Fibroblast of the aortic adventitia (primary cell): ENCODE measurements around the gene GTF3C6. TPM values are rescaled to one million over a fixed set of nuclear protein-coding genes. Genes with fewer than 3 reads are reported as not detected.

Experiments
- DNase-seq: peaks from one replicate; pipeline ENCODE4 v3.0.0-alpha.2; 2010; ENCODE audit warnings: low read depth
- H3K4me3 ChIP-seq: 2 replicates; pipeline ENCODE4 v1.5.1; 2011; ENCODE audit warnings: low read depth, mild to moderate bottlenecking, control low read depth, low read length, moderate library complexity
- total RNA-seq: library from RNA; depleted of rRNA; stranded (reverse); fragments of >200 nt; gene quantifications from 2 replicates; pipeline ENCODE4 v1.2.3, GENCODE V29; 2012; ENCODE audit warnings: low replicate concordance
- TF ChIP-seq, protein P1 (sequence below): IDR thresholded peaks from 2 replicates; pipeline ENCODE4 v1.5.1; 2011; ENCODE audit warnings: mild to moderate bottlenecking, low read length, control low read depth, inconsistent platforms; ENCODE audit not compliant: insufficient read depth

Gene GTF3C6
- total RNA-seq, 1 donor: 77.0 TPM

DNA sequence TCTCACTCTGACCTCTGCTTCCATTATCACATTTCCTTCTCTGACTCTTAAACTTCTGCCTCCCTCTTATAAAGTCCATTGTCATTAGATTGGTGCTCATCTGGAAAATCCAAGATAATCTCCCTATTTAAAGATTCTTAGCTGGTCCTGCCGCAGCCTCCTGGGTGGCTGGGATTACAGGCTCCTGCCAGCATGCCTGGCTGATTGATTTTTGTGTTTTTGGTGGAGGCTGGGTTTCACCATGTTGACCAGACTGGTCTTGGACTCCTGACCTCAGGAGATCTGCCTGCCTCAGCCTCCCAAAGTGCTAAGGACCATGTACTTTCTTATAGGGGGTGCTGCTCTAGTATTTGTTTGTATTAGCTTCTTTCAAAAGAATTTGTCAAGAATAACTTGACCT, 18.1 kb downstream of the GTF3C6 start:
- H3K4me3 ChIP-seq: no peak overlapping the region
- TF ChIP-seq, protein P1, sequence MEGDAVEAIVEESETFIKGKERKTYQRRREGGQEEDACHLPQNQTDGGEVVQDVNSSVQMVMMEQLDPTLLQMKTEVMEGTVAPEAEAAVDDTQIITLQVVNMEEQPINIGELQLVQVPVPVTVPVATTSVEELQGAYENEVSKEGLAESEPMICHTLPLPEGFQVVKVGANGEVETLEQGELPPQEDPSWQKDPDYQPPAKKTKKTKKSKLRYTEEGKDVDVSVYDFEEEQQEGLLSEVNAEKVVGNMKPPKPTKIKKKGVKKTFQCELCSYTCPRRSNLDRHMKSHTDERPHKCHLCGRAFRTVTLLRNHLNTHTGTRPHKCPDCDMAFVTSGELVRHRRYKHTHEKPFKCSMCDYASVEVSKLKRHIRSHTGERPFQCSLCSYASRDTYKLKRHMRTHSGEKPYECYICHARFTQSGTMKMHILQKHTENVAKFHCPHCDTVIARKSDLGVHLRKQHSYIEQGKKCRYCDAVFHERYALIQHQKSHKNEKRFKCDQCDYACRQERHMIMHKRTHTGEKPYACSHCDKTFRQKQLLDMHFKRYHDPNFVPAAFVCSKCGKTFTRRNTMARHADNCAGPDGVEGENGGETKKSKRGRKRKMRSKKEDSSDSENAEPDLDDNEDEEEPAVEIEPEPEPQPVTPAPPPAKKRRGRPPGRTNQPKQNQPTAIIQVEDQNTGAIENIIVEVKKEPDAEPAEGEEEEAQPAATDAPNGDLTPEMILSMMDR: no peak
- no peak for DNase-seq

DNA sequence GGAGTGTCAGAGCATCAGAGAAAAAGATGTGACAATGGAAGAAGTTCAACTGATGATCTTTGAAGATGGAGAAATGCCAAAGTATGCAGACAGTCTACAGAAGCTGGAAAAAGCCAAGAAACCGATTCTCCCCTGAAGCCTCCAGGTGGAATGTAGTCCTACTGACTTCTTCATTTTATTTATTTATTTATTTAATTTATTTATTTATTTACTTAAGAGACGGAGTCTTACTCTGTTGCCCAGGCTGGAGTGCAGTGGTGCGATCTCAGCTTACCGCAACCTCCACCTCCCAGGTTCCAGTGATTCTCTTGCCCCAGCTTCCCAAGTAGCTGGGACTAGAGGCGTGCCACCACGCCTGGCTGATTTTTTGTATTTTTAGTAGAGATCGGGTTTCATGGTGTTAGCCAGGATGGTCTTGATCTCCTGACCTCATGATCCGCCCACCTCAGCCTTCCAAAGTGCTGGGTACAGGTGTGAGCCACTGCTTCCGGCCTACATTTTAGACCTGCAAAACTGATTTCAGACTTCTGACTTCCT, 21.1 kb downstream of the GTF3C6 start:
- no peak overlapping the region for H3K4me3 ChIP-seq
- TF ChIP-seq, protein P1: no peak
- DNase-seq: no peak

DNA sequence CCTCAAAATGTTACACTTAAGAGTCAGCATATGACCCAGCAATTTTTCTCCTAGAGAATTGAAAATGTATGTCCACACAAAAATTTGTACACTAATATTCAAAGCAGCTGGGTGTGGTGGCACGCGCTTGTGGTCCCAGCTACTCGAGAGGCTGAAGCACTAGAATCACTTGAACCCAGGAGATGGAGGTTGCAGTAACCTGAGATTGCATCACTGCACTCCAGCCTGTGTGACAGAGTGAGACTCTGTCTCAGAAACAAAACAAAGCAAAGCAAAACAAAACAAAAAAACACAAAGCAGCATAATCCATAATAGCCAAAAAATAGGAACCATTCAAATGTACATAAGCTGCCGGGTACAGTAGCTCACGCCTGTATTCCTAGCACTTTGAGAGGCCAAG, 21.7 kb downstream of the GTF3C6 start:
- TF ChIP-seq, protein P1: no peak
- H3K4me3 ChIP-seq: no peak overlapping the region
- no peak for DNase-seq

DNA sequence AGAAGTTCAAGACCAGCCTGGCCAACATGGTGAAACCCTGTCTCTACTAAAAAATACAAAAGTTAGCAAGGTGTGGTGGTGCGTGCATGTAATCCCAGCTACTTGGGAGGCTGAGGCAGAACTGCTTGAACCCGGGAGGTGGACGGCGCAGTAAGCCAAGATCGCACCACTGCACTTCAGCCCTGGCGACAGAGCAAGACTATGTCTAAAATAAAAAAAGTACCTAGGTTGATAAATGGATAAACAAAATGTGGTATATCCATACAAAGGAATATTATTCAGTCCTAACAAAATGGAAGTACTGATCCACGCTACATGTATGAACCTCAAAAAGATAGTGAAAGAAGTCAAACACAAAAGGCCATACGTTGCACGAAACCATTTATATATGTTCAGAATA, 22.1 kb downstream of the GTF3C6 start:
- peak overlapping the region; percentile 99 for H3K4me3 ChIP-seq
- no peak for DNase-seq
- TF ChIP-seq, protein P1: no peak

DNA sequence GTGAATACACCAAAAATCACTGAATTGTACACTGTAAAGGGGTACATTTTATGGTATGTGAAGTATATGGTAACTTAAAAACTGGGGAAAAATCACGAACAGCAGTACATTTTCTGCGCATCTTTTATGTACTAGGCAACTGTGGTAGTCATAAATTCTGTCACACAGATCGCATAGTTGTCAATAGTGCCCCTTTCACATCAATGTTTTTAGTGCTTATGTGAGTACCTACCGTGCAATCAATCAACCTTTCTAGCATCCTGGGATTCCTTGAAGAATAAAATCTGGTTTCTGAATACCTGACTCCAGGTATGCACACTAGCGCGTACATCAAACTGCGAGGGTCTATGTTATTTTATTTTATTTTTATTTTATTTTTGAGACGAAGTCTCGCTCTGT, 22.7 kb downstream of the GTF3C6 start:
- peak overlapping the region; percentile 99 for H3K4me3 ChIP-seq
- TF ChIP-seq, protein P1: no peak
- DNase-seq: peak; percentile 12

DNA sequence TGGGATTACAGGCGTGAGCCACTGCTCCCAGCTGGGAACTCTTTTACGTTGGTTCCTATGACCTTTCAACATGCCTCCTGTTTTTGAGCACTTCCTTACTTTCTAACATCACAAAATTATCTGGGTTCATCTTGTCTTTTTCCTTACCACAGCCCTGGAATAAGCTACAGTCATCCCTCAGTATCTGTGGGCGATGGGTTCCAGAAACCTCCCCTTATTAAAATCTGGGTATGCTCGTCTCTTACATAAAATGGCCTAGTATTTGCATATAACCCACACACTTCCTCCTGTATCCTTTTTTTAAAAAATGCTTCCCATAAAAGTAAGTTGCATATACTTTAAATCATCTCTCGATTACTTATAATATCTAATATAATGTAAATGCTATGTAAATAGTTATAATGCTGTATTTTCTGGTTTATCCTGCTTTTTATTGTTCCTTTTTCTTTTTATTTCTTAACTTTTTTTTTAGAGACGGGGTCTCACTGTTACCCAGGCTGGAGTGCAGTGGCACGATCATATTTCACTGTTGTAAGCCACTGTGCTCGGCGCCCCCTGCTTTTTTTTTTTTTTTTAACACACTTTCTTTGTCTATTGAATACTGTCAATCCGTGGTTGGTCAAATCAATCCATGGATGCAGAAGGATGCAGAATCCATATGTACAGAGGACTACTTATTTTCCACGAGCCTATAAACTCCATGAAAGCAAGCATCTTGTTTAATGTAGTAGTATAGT, 32.5 kb downstream of the GTF3C6 start:
- TF ChIP-seq, protein P1: no peak
- DNase-seq: no peak
- no peak overlapping the region for H3K4me3 ChIP-seq
